ENCODE results near the gene TOP3A.

- TF ChIP-seq CTCF (IDR thresholded peaks at IDR 0.05) (no peak), POLR2A (IDR thresholded peaks at IDR 0.05) (no peak)
These were observed 44.5 kb downstream of the TOP3A start for GRCh38 chr17:18270046-18270931.
